Liver (tissue), 9 donors: ENCODE results near the gene DMD. TPM values are rescaled to one million over a fixed set of nuclear protein-coding genes. Genes with fewer than 3 reads are reported as not detected.

ENCODE experiments used
- DNase-seq: peaks from one replicate; pipeline ENCODE4 v3.0.0-alpha.2; 2017; ENCODE audit warnings: low spot score
- H3K27ac ChIP-seq, 2 donors: one replicate each; pipeline ENCODE4 v1.7.0; 2013; ENCODE audit warnings: inconsistent platforms in 2 of 2, low read length in 2 of 2, control low read depth in 1 of 2, low read depth in 1 of 2, mild to moderate bottlenecking in 1 of 2
- H3K27me3 ChIP-seq, 4 donors: one replicate each; pipeline versions ENCODE4 v1.6.1 to v1.7.0; 2013; ENCODE audit warnings: low read length in 3 of 4, inconsistent platforms in 1 of 4, mild to moderate bottlenecking in 1 of 4, moderate library complexity in 1 of 4; ENCODE audit not compliant: control insufficient read depth in 4 of 4, insufficient read depth in 4 of 4
- H3K36me3 ChIP-seq, 4 donors: one replicate each; pipeline versions ENCODE4 v1.6.1 to v1.7.0; 2013; ENCODE audit warnings: low read length in 3 of 4, mild to moderate bottlenecking in 3 of 4, low read depth in 1 of 4, moderate library complexity in 1 of 4; ENCODE audit not compliant: control insufficient read depth in 4 of 4, insufficient read depth in 3 of 4
- H3K4me1 ChIP-seq, 4 donors: one replicate each; pipeline versions ENCODE4 v1.6.1 to v1.7.0; 2013; ENCODE audit warnings: low read length in 3 of 4, mild to moderate bottlenecking in 3 of 4, moderate library complexity in 1 of 4; ENCODE audit not compliant: control insufficient read depth in 4 of 4, insufficient read depth in 4 of 4
- H3K4me3 ChIP-seq, 3 donors: one replicate each; pipeline versions ENCODE4 v1.6.1 to v1.7.0; 2013; ENCODE audit warnings: low read length in 3 of 3, control low read depth in 1 of 3, low read depth in 1 of 3, mild to moderate bottlenecking in 1 of 3
- H3K9ac ChIP-seq, 2 donors: one replicate each; pipeline ENCODE4 v1.7.0; 2013; ENCODE audit warnings: low read length in 2 of 2, mild to moderate bottlenecking in 2 of 2, moderate library complexity in 2 of 2, control low read depth in 1 of 2, low read depth in 1 of 2
- H3K9me3 ChIP-seq, 4 donors: one replicate each; pipeline versions ENCODE4 v1.6.1 to v1.7.0; 2013; ENCODE audit warnings: low read length in 3 of 4; ENCODE audit not compliant: control insufficient read depth in 4 of 4
- ATF3 ChIP-seq: IDR thresholded peaks from 2 replicates; pipeline ENCODE4 v1.6.1; 2016; ENCODE audit warnings: antibody characterized with exemption
- CTCF ChIP-seq: fragments of 150-350 bp; IDR thresholded peaks from 2 replicates; pipeline ENCODE4 v1.5.1; 2017; ENCODE audit warnings: improper control_type of control experiment, low read depth, low read length; ENCODE audit not compliant: missing input control
- EGR1 ChIP-seq, 2 donors: IDR thresholded peaks; 2 replicates each; pipeline ENCODE4 v1.6.1; 2016 to 2018; ENCODE audit warnings: antibody characterized with exemption in 2 of 2, low read depth in 2 of 2
- FOXA1 ChIP-seq: IDR thresholded peaks from 2 replicates; pipeline ENCODE4 v1.6.1; 2016; ENCODE audit warnings: antibody characterized with exemption
- FOXA2 ChIP-seq: IDR thresholded peaks from 2 replicates; pipeline ENCODE4 v1.6.1; 2016; ENCODE audit warnings: antibody characterized with exemption
- GABPA ChIP-seq, 2 donors: IDR thresholded peaks in 1 of 2; conservative IDR thresholded peaks in 1 of 2; 2 replicates each; pipeline ENCODE4 v1.6.1; 2016; ENCODE audit warnings: antibody characterized with exemption in 2 of 2, mild to moderate bottlenecking in 1 of 2, moderate library complexity in 1 of 2
- HNF4A ChIP-seq, 2 donors: conservative IDR thresholded peaks; 2 replicates each; pipeline ENCODE4 v1.6.1; 2016; ENCODE audit warnings: antibody characterized with exemption in 2 of 2, mild to moderate bottlenecking in 2 of 2
- HNF4G ChIP-seq: IDR thresholded peaks from 2 replicates; pipeline ENCODE4 v1.6.1; 2016; ENCODE audit warnings: antibody characterized with exemption
- JUND ChIP-seq, 2 donors: IDR thresholded peaks; 2 replicates each; pipeline ENCODE4 v1.6.1; 2016; ENCODE audit warnings: antibody characterized with exemption in 2 of 2
- NR2F2 ChIP-seq: IDR thresholded peaks from 2 replicates; pipeline ENCODE4 v1.6.1; 2016; ENCODE audit warnings: antibody characterized with exemption
- RAD21 ChIP-seq, 2 donors: IDR thresholded peaks; 2 replicates each; pipeline ENCODE4 v1.6.1; 2016; ENCODE audit warnings: antibody characterized with exemption in 2 of 2, mild to moderate bottlenecking in 2 of 2
- REST ChIP-seq: IDR thresholded peaks from 2 replicates; pipeline ENCODE4 v1.6.1; 2016; ENCODE audit warnings: antibody characterized with exemption, mild to moderate bottlenecking
- RXRA ChIP-seq, 2 donors: IDR thresholded peaks; 2 replicates each; pipeline ENCODE4 v1.6.1; 2017 to 2018; ENCODE audit warnings: antibody characterized with exemption in 2 of 2, mild to moderate bottlenecking in 1 of 2
- SP1 ChIP-seq: IDR thresholded peaks from 2 replicates; pipeline ENCODE4 v1.6.1; 2018; ENCODE audit warnings: antibody characterized with exemption, mild to moderate bottlenecking
- TAF1 ChIP-seq: conservative IDR thresholded peaks from 2 replicates; pipeline ENCODE4 v1.6.1; 2016; ENCODE audit warnings: antibody characterized with exemption, mild to moderate bottlenecking
- YY1 ChIP-seq: IDR thresholded peaks from 2 replicates; pipeline ENCODE4 v1.6.1; 2016; ENCODE audit warnings: antibody characterized with exemption, mild to moderate bottlenecking
- ZBTB33 ChIP-seq: IDR thresholded peaks from 2 replicates; pipeline ENCODE4 v1.6.1; 2016; ENCODE audit warnings: antibody characterized with exemption
- WGBS: extraction: QIAGEN DNeasy Blood & Tissue Kit; methylation state at CpG from one replicate; pipeline ENCODE4 v1.1.7; 2013; 5-methylcytosine and 5-hydroxymethylcytosine counted together
- polyA plus RNA-seq, 2 donors: library from polyadenylated mRNA; stranded (reverse) in 1 of 2; unstranded in 1 of 2; fragments of 200-250 nt in 1 of 2; fragments of >200 nt in 1 of 2; fragmentation: Nextera tagmentation in 1 of 2; extraction: Ambion mirVana in 1 of 2; gene quantifications; one replicate each; pipeline versions ENCODE4 v1.2.1 to v1.2.3, GENCODE V29; 2013 to 2015
- total RNA-seq, 2 donors: library from RNA; depleted of rRNA; stranded (reverse); fragments of >200 nt; gene quantifications; one replicate each; pipeline ENCODE4 v1.2.3, GENCODE V29; 2014
- TF ChIP-seq, protein P1 (sequence below): IDR thresholded peaks from 2 replicates; pipeline ENCODE4 v1.6.1; 2016; ENCODE audit warnings: antibody characterized with exemption
- donor health status: healthy.
- donor health status: healthy.
- donor health status: healthy.
- donor health status: healthy.
- donor health status: healthy.

The DMD gene
- total and polyA plus RNA-seq, 4 donors: 14.6 to 61.9 (median 23.9) TPM

GRCh38 chrX:31314921-31315320 lies 1896.4 kb downstream of the DMD start (continued):
- TF ChIP-seq REST (peak; percentile 47), RXRA (IDR thresholded peaks at IDR 0.05) (peak; percentile 17 to 48), HNF4A (conservative IDR thresholded peaks at IDR 0.05) (no peak), FOXA1 (no peak), JUND (IDR thresholded peaks at IDR 0.05) (no peak), RAD21 (IDR thresholded peaks at IDR 0.05) (no peak), NR2F2 (peak; percentile 53)

DNA sequence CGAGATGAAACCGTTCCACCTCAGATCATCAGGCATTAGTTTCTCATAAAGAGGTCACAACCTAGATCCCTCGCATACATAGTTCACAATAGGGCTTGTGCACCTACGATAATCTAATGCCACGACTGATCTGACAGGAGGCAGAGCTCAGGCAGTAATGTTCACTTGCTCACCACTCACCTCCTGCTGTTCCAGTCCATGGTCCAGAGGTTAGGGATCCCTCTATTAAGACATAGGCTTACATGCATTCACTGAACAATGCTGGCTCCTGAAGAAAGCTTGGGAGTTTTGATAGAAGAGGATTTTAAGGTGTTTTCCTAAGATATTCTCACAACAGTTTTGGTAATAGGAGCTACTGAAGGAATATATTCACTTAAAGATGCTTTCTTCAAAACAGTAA lies 1903.4 kb downstream of the DMD start:
- Histone ChIP-seq H3K27ac (no peak overlapping the region), H3K9ac (no peak overlapping the region), H3K27me3 (no peaks in the 10 kb centered on the region), H3K36me3 (no peaks in the 10 kb centered on the region), H3K4me3 (no peak overlapping the region), H3K9me3 (no peaks in the 10 kb centered on the region), H3K4me1 (peaks cover 2 to 14% (median 8%) of the 10 kb centered on the region in 4 donors)
- 77% methylated on average over 5 of the region's 5 CpGs for WGBS
- no peak for TF ChIP-seq EGR1 (IDR thresholded peaks at IDR 0.05; ENCODE audit: low read depth in 2 of 2)
- peak; percentile 60 to 71 for TF ChIP-seq HNF4A (conservative IDR thresholded peaks at IDR 0.05)
- no peak for DNase-seq

DNA sequence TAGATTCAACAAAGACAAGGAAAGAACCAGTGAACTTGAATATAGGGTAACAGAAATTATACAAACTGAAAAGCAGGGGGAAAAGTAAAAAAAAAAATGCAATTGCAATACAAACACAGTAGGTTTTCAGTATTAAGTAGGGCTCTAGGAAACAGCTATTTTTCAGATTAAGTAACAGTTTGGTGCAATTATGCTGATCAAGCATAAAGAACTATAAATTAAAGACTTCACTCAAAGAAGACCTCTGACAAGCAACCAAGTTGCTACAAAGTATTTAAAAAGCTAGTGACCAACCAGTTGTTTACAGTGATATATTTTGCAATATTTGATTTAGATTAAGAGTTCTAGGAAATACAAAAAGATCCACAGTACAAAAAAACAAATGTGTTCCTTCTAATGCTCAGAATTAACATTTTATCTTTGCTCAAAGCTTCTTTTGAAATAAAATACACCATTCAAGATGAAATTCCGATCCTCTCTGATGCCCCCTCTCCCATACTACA lies 1908.7 kb downstream of the DMD start:
- 40% methylated on average over 1 of the region's 1 CpG for WGBS
- Histone ChIP-seq H3K4me3 (no peak overlapping the region), H3K36me3 (no peaks in the 10 kb centered on the region), H3K27ac (peak overlapping the region; percentile 37 to 44), H3K4me1 (peaks cover 2 to 25% (median 10%) of the 10 kb centered on the region in 4 donors), H3K9me3 (peaks cover 0 to 2% (median 0%) of the 10 kb centered on the region in 4 donors), H3K9ac (no peak overlapping the region), H3K27me3 (no peaks in the 10 kb centered on the region)
- DNase-seq: no peak
- TF ChIP-seq CTCF: no peak
- no peak for TF ChIP-seq EGR1 (IDR thresholded peaks at IDR 0.05; ENCODE audit: low read depth in 2 of 2)
- TF ChIP-seq GABPA (IDR thresholded peaks at IDR 0.05 in 1 of 2, conservative IDR thresholded peaks at IDR 0.05 in 1 of 2): no peak
- TF ChIP-seq HNF4G: no peak
- TF ChIP-seq RXRA (IDR thresholded peaks at IDR 0.05): peak in 1 of 2 donors; percentile 35
- no peak for TF ChIP-seq REST
- TF ChIP-seq RAD21 (IDR thresholded peaks at IDR 0.05): peak in 1 of 2 donors; percentile 5
- peak in 1 of 2 donors; percentile 46 for TF ChIP-seq HNF4A (conservative IDR thresholded peaks at IDR 0.05)
- TF ChIP-seq NR2F2: no peak
- TF ChIP-seq ZBTB33: no peak
- TF ChIP-seq, protein P1, sequence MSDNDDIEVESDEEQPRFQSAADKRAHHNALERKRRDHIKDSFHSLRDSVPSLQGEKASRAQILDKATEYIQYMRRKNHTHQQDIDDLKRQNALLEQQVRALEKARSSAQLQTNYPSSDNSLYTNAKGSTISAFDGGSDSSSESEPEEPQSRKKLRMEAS: no peak
- TF ChIP-seq FOXA2: peak; percentile 65
- no peak for TF ChIP-seq ATF3
- no peak for TF ChIP-seq YY1
- TF ChIP-seq JUND (IDR thresholded peaks at IDR 0.05): peak in 1 of 2 donors; percentile 24
- TF ChIP-seq TAF1: no peak
- TF ChIP-seq SP1: no peak
- no peak for TF ChIP-seq FOXA1
